Fibroblast of pulmonary artery (primary cell): Measurements from ENCODE around the gene TFR2.

Experiments
- DNase-seq: peaks from one replicate; pipeline ENCODE4 v3.0.0-alpha.2; 2010; ENCODE audit warnings: low read depth
- H3K4me3 ChIP-seq: replicated peaks from 2 replicates; pipeline ENCODE4 v1.5.1; 2011; ENCODE audit warnings: low read depth, mild to moderate bottlenecking, control low read depth, low read length, moderate library complexity
- TF ChIP-seq, protein P1 (sequence below): IDR thresholded peaks from 2 replicates; pipeline ENCODE4 v1.5.1; 2011; ENCODE audit warnings: mild to moderate bottlenecking, control low read depth, low read length, inconsistent platforms; ENCODE audit errors: missing control alignments

The TFR2 gene

GRCh38 chr7:100604976-100605911 lies 36.1 kb downstream of the TFR2 start:
- TF ChIP-seq, protein P1, sequence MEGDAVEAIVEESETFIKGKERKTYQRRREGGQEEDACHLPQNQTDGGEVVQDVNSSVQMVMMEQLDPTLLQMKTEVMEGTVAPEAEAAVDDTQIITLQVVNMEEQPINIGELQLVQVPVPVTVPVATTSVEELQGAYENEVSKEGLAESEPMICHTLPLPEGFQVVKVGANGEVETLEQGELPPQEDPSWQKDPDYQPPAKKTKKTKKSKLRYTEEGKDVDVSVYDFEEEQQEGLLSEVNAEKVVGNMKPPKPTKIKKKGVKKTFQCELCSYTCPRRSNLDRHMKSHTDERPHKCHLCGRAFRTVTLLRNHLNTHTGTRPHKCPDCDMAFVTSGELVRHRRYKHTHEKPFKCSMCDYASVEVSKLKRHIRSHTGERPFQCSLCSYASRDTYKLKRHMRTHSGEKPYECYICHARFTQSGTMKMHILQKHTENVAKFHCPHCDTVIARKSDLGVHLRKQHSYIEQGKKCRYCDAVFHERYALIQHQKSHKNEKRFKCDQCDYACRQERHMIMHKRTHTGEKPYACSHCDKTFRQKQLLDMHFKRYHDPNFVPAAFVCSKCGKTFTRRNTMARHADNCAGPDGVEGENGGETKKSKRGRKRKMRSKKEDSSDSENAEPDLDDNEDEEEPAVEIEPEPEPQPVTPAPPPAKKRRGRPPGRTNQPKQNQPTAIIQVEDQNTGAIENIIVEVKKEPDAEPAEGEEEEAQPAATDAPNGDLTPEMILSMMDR: no peak
- H3K4me3 ChIP-seq: peak overlapping the region; percentile 62
- DNase-seq: no peak

- DNase-seq: peak; percentile 67
- TF ChIP-seq, protein P1: peak; percentile 25
- H3K4me3 ChIP-seq: peak overlapping the region; percentile 62
These were observed 37.0 kb downstream of the TFR2 start for GRCh38 chr7:100604028-100604975.

DNA sequence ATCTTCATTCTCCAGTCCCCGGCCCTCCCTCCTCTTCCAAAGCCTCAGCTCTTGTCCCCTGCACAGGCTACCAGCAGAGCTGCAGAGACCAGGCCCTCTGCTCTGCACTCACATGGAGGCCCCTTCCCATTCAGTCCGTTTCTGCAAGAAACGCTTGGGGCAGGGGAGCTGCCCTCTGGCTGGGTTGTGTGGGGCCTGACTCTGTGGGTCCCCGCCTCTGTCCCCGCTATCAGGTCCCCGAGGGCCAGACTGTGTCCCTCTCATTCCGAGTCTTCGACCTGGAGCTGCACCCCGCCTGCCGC lies 37.7 kb downstream of the TFR2 start:
- H3K4me3 ChIP-seq: peak overlapping the region; percentile 62
- peak; percentile 24 for DNase-seq
- TF ChIP-seq, protein P1: no peak

GRCh38 chr7:100602889-100603725 lies 38.2 kb downstream of the TFR2 start:
- peak; percentile 73 for DNase-seq
- TF ChIP-seq, protein P1: no peak
- peak overlapping the region; percentile 62 for H3K4me3 ChIP-seq

- TF ChIP-seq, protein P1: no peak
- DNase-seq: no peak
- H3K4me3 ChIP-seq: no peak overlapping the region
These were observed 40.7 kb downstream of the TFR2 start for GRCh38 chr7:100600730-100601038.

DNA sequence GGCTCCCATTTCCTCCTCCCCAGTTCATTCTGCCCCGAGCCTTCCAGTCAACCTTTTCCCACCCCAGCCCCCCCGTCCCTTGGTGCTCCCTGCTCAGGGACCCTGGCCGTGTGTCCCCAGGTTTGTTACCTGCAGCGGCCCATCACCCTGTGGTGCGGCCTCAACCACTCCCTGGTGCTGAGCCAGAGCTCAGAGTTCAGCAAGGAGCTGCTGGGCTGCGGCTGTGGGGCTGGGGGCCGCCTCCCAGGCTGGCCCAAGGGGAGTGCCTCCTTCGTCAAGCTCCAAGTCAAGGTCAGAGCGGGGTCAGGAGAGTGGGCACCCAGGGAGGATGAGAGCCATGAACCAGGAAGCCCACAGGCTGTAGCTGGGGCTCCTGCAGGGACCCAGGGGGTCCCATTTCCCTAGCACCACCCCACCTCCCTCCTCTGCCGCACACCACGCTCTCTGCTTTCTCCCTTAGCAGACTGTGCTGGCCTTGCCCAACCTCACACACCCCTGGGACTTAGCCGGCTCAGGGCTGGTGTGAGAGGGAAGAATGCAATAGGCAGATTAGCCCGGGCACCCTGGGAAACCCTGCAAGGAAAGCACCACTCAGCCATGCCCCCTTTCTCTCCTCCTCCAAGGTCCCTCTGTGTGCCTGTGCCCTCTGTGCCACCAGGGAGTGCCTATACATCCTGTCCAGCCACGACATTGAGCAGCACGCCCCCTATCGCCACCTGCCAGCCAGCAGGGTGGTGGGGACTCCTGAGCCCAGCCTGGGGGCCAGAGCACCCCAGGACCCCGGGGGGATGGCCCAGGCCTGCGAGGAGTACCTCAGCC lies 41.2 kb downstream of the TFR2 start:
- no peak for DNase-seq
- TF ChIP-seq, protein P1: no peak
- no peak overlapping the region for H3K4me3 ChIP-seq
